Heart left ventricle (tissue), 13 donors: ENCODE results near the gene ACYP1.

Source experiments
- POLR2A ChIP-seq, 2 donors: fragments of 450-650 bp; IDR thresholded peaks; one replicate each; pipeline ENCODE4 v1.6.1; 2017; ENCODE audit warnings: antibody characterized with exemption in 2 of 2, mild to moderate bottlenecking in 2 of 2, moderate library complexity in 2 of 2
- TF ChIP-seq, protein P1 (sequence below), 12 donors: fragments of 200-600 bp; sonication (generic) in 4 of 12; IDR thresholded peaks; one replicate each; pipeline versions ENCODE4 v1.5.0 to v1.8.0; 2018 to 2022; ENCODE audit warnings: antibody characterized with exemption in 12 of 12, mild to moderate bottlenecking in 5 of 12
- donor health status: ischemic (EF 13 %, LVEDD 7.1; RV severe dilation, severe dysfunction).
- donor health status: DM: no; HTN: yes; CAD: no.
- donor health status: DM: no; HTN: no; CAD: no.
- donor health status: ischemic (EF 25% LVEDD 6.9; RV normal size, moderate dysfunction).
- donor health status: ischemic (EF 25% LVEDD 5.7; RV mildly dilated, moderate dysfunction).
- donor health status: ischemic (EF 35%, LVEDD 5.7; RV mildly dilated, moderate dysfunction).
- donor health status: nonischemic (EF 11% LVEDD 7.7; RV severe dilation, severe dysfunction).
- donor health status: DM: yes; HTN: yes; CAD: no.
- donor health status: PGD.
- donor health status: ischemic (EF 29% LVEDD 5.4; RV normal size, mild dysfunction).
- donor health status: nonischemic (EF 23%, LVEDD 6.1; RV moderate dilation, normal function).

DNA sequence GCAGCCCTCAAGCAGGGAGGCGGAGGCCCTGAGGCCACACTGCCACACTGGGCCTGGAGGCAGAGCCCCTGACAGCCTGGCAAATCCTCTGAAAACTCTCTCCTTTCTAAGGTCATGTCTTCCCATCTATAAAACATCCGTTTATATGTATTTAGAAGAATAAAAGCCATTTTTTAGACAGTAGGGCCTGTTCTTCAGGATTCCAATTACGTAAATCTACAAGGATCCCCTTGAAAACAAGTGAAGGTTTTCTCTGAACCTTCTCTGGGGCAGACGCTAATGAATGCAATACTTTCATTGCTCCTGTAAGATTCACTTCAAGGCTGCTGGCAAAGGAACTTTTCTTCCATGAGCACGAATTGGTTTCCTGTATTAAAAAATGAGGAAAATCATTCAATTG, 48.3 kb downstream of the ACYP1 start:
- TF ChIP-seq, protein P1, sequence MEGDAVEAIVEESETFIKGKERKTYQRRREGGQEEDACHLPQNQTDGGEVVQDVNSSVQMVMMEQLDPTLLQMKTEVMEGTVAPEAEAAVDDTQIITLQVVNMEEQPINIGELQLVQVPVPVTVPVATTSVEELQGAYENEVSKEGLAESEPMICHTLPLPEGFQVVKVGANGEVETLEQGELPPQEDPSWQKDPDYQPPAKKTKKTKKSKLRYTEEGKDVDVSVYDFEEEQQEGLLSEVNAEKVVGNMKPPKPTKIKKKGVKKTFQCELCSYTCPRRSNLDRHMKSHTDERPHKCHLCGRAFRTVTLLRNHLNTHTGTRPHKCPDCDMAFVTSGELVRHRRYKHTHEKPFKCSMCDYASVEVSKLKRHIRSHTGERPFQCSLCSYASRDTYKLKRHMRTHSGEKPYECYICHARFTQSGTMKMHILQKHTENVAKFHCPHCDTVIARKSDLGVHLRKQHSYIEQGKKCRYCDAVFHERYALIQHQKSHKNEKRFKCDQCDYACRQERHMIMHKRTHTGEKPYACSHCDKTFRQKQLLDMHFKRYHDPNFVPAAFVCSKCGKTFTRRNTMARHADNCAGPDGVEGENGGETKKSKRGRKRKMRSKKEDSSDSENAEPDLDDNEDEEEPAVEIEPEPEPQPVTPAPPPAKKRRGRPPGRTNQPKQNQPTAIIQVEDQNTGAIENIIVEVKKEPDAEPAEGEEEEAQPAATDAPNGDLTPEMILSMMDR (IDR thresholded peaks at IDR 0.05), result no peak
- no peak for TF ChIP-seq POLR2A (IDR thresholded peaks at IDR 0.05)
